HuH-7 (cell line): ENCODE data around the gene GBA2.

Source experiments
- DNase-seq: peaks from one replicate; pipeline ENCODE4 v3.0.0; 2011; ENCODE audit warnings: low spot score

GBA2 gene

DNA sequence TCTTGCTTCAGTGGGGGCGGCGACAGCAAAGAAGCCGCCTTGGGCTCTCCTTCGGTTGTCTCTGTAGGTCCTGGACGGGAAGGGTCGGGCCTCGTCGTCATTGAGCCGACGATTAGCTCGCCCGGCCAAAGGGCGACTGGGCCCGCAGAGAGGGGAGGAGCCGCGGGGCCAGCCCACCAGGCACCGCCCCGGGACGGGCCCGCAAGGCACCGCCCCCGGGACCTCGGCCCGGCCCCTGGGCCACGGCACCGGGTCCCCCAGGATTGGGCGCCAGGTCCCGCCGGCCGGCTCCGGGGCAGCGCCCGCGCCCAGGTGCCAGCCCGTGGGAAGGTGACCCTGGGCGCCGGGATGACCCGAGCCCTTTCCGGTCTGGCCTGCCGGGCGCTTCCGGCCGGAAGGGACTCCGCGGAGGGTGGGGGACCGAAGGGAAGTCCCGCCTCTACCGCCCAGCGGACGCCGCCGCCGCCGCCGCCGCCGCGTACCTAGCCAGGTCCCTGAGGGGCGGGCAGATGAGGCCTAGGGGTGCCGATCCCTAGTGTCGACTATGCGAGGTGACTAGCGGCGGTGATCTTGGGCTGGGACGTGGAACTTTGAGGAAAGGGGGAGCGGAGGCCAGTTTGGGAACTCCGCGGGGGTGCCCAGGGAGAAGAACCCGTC lies at the start of gene GBA2, which contains the start of gene RGP1:
Gene GBA2 (minus strand): TSS at position 371 of the 657 bp plus-strand sequence. CDS start 524 bp downstream, outside the sequence.
Gene RGP1 (plus strand): TSS at position 430 of the 657 bp plus-strand sequence. CDS start 469 bp downstream, outside the sequence.
- DNase-seq, result peak; percentile 82

DNA sequence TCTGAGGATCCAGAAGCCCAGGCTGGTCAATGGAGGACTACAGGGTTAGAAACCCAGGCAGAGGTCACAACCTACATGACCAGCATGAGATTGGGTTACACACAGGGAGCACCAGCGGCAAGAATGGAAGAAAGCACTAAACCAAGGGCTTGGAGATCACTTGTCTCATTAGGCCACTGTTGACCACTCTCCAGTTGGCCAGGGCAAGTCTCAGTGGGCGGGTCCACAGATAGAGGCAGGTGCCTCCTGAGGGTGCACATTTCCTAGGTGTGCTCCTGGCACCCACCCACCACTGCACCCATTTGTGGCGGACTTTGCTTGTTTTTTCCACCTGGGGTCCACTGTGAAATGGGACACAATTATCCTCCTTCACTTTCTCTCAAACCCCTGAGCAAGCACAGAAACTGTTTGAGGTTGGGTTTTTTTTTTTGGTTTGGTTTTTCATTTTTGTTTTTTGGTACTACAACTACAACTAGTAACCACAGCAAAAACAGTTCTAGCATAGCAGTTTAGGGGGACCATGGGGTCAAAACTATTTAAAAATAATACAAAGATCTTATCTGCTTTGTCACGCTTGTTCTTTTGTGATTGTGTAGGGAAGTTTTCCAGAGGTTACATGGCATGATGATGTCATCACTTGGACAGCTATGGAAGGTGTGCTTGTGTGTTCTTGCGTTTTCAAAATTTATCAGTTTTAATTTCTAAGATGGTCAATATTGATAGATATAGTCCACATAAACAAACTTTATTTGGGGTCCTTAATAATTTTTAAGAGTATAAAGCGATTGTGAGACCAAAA lies 48.5 kb upstream of the GBA2 start:
- no peak for DNase-seq

DNA sequence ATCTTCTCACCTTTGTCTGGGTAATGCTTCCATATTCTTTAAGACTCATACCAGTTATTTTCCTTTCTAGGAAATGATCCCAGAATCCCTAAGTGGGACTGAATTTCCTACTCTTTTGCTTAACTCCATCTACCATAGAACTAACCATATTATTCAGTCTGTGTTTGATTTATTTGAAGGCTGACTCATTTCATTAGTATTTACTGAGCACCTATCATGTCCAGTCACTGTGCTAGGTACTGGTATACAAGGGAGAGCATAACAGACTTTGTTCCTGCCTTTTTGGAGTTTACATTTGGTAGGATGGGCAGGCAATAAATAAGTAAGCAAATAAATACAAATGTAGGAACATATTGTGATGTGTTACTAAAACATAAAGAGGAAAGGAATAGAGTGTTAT lies 46.7 kb upstream of the GBA2 start:
- DNase-seq, result no peak

DNA sequence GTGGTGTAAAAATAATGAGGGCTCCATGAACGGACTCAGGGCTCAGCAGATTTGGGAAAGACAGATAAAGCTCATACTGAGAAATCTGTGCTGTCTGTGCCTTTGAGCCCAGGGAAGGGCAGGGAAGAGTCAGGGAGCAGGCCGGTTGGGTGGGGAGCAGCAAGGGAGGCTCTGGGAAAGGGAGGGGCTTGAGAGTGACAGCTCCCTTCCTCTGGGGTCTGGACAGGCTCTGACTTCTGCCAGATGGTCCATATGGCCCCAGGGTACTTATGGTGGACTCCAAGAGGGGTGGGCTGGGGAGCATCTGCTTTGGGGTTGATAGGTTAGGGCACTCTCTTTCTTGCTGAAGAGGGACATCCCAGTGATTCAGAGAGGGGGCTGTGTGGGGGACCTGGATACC lies 44.4 kb upstream of the GBA2 start:
- DNase-seq, result no peak

GRCh38 chr9:35792826-35793225 lies 43.8 kb upstream of the GBA2 start:
- DNase-seq, result no peak

DNA sequence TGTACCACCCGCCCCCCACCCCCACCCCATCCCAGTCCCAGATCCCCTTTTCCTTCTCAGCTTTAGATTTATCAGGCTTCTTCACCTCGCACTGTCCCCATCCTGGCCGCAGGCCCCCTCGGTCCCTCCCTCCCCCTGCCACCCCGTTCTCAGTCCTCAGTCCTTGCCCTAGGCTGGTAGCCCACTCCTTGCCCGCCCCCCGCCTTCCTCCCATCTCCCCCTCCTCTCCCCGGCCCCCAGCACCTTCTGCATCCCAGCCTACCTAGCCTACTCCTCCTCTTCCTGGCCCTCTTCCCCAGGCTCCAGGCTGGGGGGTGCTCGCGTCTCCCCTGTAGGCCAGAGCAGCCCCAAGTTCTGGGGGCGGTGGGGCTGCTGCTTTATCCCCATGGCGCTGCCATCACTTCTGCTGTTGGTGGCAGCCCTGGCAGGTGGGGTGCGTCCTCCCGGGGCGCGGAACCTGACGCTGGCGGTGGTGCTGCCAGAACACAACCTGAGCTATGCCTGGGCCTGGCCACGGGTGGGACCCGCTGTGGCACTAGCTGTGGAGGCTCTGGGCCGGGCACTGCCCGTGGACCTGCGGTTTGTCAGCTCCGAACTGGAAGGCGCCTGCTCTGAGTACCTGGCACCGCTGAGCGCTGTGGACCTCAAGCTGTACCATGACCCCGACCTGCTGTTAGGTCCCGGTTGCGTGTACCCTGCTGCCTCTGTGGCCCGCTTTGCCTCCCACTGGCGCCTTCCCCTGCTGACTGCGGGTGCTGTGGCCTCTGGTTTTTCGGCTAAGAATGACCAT lies 43.2 kb upstream of the GBA2 start:
- DNase-seq, result no peak

- DNase-seq, result peak; percentile 54
Observed at GRCh38 chr9:35791297-35791921, 42.4 kb upstream of the GBA2 start, which contains the start of gene NPR2. NPR2 (plus strand) TSS chr9:35791591; CDS start chr9:35792409, 818 bp downstream.

DNA sequence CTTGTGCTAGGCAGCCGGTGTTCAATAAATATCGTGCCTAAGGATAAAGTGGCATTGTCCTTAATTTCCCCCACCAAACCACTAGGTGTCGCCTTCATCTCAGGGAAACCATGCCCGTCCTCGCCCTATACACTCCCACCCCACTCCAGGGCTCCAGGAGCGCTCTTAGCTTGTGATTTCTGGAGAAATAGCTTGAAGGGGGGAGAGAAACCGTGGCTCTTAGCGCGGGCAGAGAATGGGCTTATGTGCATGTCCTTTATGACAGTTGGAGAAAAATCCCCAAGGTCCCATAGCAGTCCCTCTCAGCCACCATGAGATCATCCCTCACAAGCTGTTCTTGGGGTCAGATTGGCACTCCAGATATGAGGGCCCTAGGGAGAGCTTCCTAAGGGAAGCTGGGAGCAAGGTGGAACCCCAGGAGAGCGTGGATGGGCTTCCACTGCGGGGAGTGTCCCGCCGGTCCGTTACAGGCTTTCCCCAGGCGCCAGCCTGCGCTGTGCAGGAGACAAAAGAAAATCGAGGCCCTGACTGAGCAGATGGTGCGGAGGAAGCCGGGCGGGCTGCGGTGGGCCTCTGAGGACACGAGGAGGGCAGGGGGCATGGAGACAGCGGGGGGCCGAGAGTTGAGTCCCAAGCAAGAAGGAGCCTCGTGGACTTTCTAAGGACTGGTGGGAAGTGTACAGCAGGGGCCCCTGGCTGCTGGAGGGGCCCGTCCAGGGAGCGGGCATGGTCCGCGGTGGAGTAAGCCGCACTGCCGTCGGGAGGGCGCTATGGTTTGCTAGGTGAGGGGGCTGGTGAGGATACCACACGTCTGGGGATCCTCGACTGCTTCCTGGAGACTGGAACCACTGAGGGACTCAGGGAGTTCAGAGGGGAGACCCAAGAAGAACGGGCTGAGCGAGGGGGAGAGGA lies 41.6 kb upstream of the GBA2 start:
- peak; percentile 91 for DNase-seq

GRCh38 chr9:35790025-35790384 lies 41.0 kb upstream of the GBA2 start:
- no peak for DNase-seq

GRCh38 chr9:35789541-35789940 lies 40.5 kb upstream of the GBA2 start:
- DNase-seq, result no peak

GRCh38 chr9:35783418-35783817 lies 34.4 kb upstream of the GBA2 start:
- no peak for DNase-seq

DNA sequence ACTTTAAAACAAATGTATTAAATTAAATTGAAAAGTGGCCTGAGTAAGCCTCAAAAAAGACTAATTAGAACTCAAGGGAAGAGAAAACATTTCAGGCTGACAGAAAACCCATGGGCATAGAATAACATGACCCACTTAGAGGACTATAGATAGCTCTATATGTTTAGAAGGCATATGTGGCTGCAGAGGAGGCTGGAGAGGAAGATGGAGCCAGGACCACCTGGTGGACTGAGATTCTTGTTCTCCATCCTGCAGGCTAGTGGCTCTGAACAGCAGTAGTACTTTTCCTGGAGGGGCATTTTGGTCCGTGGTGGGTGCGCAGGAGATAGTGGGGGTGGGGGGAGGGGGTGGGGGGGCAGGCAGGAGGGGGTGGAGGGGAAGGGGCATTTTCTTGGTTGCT lies 32.0 kb upstream of the GBA2 start:
- DNase-seq, result no peak

GRCh38 chr9:35778496-35778895 lies 29.5 kb upstream of the GBA2 start:
- DNase-seq, result no peak

- DNase-seq, result no peak
Observed at GRCh38 chr9:35776018-35776417, 27.0 kb upstream of the GBA2 start.

DNA sequence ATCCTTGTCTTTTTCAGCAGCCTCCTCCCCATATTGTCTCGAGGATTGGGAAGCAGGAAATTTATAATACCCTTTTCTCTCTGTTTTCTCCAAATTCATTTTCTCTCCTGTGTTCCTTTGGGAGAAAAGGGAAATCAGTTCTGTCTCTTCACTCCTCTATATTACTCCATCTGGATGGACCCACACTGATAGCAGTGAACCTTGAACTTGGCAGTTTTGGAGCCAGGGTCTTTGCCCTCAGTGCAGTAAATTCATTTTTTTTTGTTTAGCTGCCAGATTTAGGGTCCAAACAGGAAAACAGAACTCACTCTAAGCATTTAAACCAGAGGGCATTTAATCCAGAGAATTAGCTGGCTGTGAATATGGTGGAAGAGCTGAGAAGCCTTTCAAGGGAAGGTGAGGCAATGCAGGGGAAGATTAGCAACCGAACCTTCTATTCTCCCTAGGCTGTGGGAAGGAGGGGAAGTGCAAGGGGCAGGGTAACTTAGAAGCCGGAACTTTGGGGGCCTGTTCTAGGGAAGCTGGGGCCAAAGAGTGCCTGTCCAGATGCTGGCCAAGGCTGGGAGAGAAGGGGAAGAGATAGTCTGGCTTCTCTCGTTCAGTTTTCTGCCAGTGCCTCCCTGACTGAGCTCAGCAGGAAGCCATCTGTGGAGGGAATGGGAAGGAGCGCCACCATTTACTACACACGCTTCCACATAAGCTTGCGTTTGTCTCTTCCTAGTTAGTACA lies 26.0 kb upstream of the GBA2 start:
- no peak for DNase-seq

GRCh38 chr9:35771943-35772342 lies 22.9 kb upstream of the GBA2 start:
- DNase-seq, result no peak

- DNase-seq, result no peak
Observed at GRCh38 chr9:35771534-35771933, 22.5 kb upstream of the GBA2 start.

DNA sequence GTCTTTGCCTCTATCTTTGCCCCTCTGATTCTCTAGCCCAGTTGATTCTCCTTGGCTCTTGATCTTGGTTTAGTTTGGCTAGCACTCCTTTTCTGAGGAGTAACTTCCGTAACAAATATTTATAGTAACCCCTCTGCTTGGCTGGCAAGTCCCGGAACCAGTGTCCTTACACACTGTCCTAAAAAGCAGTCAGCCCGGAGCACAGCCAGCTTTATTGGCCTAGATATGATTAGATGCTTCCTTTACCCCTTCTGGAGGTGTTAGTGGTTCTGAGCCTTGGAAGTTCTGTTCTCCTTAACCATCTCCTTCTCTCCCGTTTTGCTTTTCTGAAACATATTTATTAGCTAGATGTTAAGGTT lies 22.0 kb upstream of the GBA2 start:
- no peak for DNase-seq

- DNase-seq, result no peak
Observed at GRCh38 chr9:35769763-35770162, 20.7 kb upstream of the GBA2 start.

DNA sequence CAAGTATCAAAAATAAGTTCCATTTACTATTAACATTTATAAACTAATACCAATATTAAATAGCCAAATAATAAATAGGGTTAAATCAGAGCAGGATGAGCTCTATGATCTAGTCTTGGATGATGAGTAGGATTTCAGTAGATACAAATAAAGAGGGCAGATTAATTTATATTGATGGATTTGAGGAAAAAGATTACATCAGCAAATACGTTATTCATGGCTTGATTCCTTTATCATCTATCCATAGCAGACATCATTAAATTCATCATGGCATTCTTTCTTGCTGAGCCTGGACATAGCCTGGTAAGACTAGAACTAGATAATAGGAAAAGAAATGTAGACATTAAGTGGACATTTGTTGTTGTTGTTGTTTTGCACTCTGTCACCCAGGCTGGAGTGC lies 18.4 kb upstream of the GBA2 start:
- no peak for DNase-seq

- no peak for DNase-seq
Observed at GRCh38 chr9:35766997-35767396, 18.0 kb upstream of the GBA2 start.
